Neutrophil (primary cell): ENCODE results near the gene ASPHD2.

Source experiments
- H3K27ac ChIP-seq: fragments of 200-600 bp; sonication (generic); 2 replicates; pipeline ENCODE4 v1.5.1; 2016; ENCODE audit warnings: mild to moderate bottlenecking, moderate library complexity
- H3K27me3 ChIP-seq: fragments of 200-600 bp; sonication (generic); 2 replicates; pipeline ENCODE4 v1.6.0; 2016; ENCODE audit warnings: mild to moderate bottlenecking
- H3K36me3 ChIP-seq: fragments of 200-600 bp; sonication (generic); 2 replicates; pipeline ENCODE4 v1.5.1; 2017
- H3K4me1 ChIP-seq, 2 experiments: fragments of 200-600 bp in 1 of 2; sonication (generic) in 1 of 2; 1 replicate in 1 of 2; 2 replicates in 1 of 2; pipeline versions ENCODE4 v1.5.1 to v1.6.1; 2013 to 2016; ENCODE audit warnings: low read depth in 1 of 2, low read length in 1 of 2, mild to moderate bottlenecking in 1 of 2, moderate library complexity in 1 of 2; ENCODE audit not compliant: control insufficient read depth in 1 of 2, insufficient read depth in 1 of 2
- H3K4me3 ChIP-seq, 2 experiments: fragments of 200-600 bp in 1 of 2; sonication (generic) in 1 of 2; 1 replicate in 1 of 2; 2 replicates in 1 of 2; pipeline ENCODE4 v1.5.1; 2013 to 2016; ENCODE audit warnings: low read depth in 1 of 2, low read length in 1 of 2, mild to moderate bottlenecking in 1 of 2, moderate library complexity in 1 of 2
- H3K9me3 ChIP-seq: fragments of 200-600 bp; sonication (generic); 2 replicates; pipeline ENCODE4 v1.5.1; 2016
- CTCF ChIP-seq: fragments of 200-600 bp; sonication (generic); IDR thresholded peaks from 2 replicates; pipeline ENCODE4 v1.5.1; 2016; ENCODE audit warnings: antibody characterized with exemption

ASPHD2 gene

GRCh38 chr22:26463101-26463661 lies 34.1 kb downstream of the ASPHD2 start:
- H3K27me3 ChIP-seq = no peaks in the 10 kb centered on the region
- TF ChIP-seq CTCF = no peak
- H3K27ac ChIP-seq = no peak overlapping the region
- H3K4me1 ChIP-seq = peaks cover 8 to 11% of the 10 kb centered on the region in 2 experiments
- no peak overlapping the region for H3K4me3 ChIP-seq
- no peaks in the 10 kb centered on the region for H3K9me3 ChIP-seq
- H3K36me3 ChIP-seq = peaks cover 38% of the 10 kb centered on the region

GRCh38 chr22:26463688-26464087 lies 34.6 kb downstream of the ASPHD2 start:
- no peaks in the 10 kb centered on the region for H3K9me3 ChIP-seq
- H3K4me3 ChIP-seq = no peak overlapping the region
- H3K36me3 ChIP-seq = peaks cover 39% of the 10 kb centered on the region
- no peak overlapping the region for H3K27ac ChIP-seq
- H3K27me3 ChIP-seq = no peaks in the 10 kb centered on the region
- H3K4me1 ChIP-seq = peaks cover 8 to 11% of the 10 kb centered on the region in 2 experiments
- TF ChIP-seq CTCF = no peak

- H3K4me1 ChIP-seq = peaks cover 8 to 11% of the 10 kb centered on the region in 2 experiments
- H3K9me3 ChIP-seq = no peaks in the 10 kb centered on the region
- no peaks in the 10 kb centered on the region for H3K27me3 ChIP-seq
- no peak overlapping the region for H3K4me3 ChIP-seq
- peaks cover 46% of the 10 kb centered on the region for H3K36me3 ChIP-seq
- H3K27ac ChIP-seq = no peak overlapping the region
- no peak for TF ChIP-seq CTCF
Measured at GRCh38 chr22:26464312-26464711, 35.3 kb downstream of the ASPHD2 start.

- Histone ChIP-seq H3K4me3 (no peak overlapping the region), H3K27me3 (no peaks in the 10 kb centered on the region), H3K9me3 (no peaks in the 10 kb centered on the region), H3K4me1 (peaks cover 8 to 11% of the 10 kb centered on the region in 2 experiments), H3K27ac (no peak overlapping the region), H3K36me3 (peaks cover 58% of the 10 kb centered on the region)
- TF ChIP-seq CTCF = no peak
Measured at GRCh38 chr22:26466196-26466595, 37.1 kb downstream of the ASPHD2 start.

GRCh38 chr22:26470807-26471206 lies 41.7 kb downstream of the ASPHD2 start:
- H3K27ac ChIP-seq = no peak overlapping the region
- H3K36me3 ChIP-seq = peaks cover 57% of the 10 kb centered on the region

More at GRCh38 chr22:26470807-26471206, 41.7 kb downstream of the ASPHD2 start:
- Histone ChIP-seq H3K9me3 (no peaks in the 10 kb centered on the region), H3K4me3 (no peak overlapping the region), H3K27me3 (no peaks in the 10 kb centered on the region), H3K4me1 (peaks cover 12 to 15% of the 10 kb centered on the region in 2 experiments)
- no peak for TF ChIP-seq CTCF
